HepG2 (cell line): ENCODE data around the gene CORO7. TPM values are rescaled to one million over a fixed set of nuclear protein-coding genes. Genes with fewer than 3 reads are reported as not detected.

ENCODE experiments used
- FOSL2 ChIP-seq: sonication (generic); formaldehyde crosslinking; IDR thresholded peaks from 2 replicates; pipeline ENCODE4 v1.4.0; 2020; ENCODE audit warnings: missing genetic modification reagents
- FOXP1 ChIP-seq, 2 experiments: fragments of 450-650 bp in 1 of 2; IDR thresholded peaks; 2 replicates each; pipeline ENCODE4 v1.6.1; 2017 to 2018; ENCODE audit warnings: antibody characterized with exemption in 1 of 2
- IRF2 ChIP-seq: IDR thresholded peaks from 2 replicates; pipeline ENCODE4 v1.6.1; 2018; ENCODE audit warnings: missing genetic modification reagents, missing compliant biosample characterization
- KAT8 ChIP-seq: IDR thresholded peaks from 2 replicates; pipeline ENCODE4 v1.6.1; 2016; ENCODE audit warnings: missing genetic modification reagents, missing compliant biosample characterization
- MAFG ChIP-seq: sonication (generic); formaldehyde crosslinking; IDR thresholded peaks from 2 replicates; pipeline ENCODE4 v1.5.1; 2020; ENCODE audit warnings: mild to moderate bottlenecking, missing genetic modification reagents
- NCOA2 ChIP-seq: sonication (generic); formaldehyde crosslinking; IDR thresholded peaks from 2 replicates; pipeline ENCODE4 v1.8.0; 2022; ENCODE audit warnings: inconsistent platforms
- SKI ChIP-seq: fragments of 450-650 bp; IDR thresholded peaks from one replicate; pipeline ENCODE4 v1.6.1; 2018; ENCODE audit warnings: mild to moderate bottlenecking; ENCODE audit not compliant: partially characterized antibody
- SYNCRIP ChIP-seq: fragments of 200-400 bp; formaldehyde crosslinking; IDR thresholded peaks from 2 replicates; pipeline ENCODE4 v1.6.1; 2018; ENCODE audit warnings: mild to moderate bottlenecking, low read depth, low read length; ENCODE audit not compliant: insufficient read depth
- ZC3H13 ChIP-seq: sonication (generic); formaldehyde crosslinking; IDR thresholded peaks from 2 replicates; pipeline ENCODE4 v1.8.1; 2023; ENCODE audit warnings: mild to moderate bottlenecking, missing genetic modification reagents, moderate library complexity
- ZFP41 ChIP-seq: sonication (generic); formaldehyde crosslinking; IDR thresholded peaks from 2 replicates; pipeline ENCODE4 v1.4.0; 2020; ENCODE audit warnings: mild to moderate bottlenecking, missing genetic modification reagents, borderline replicate concordance
- ZNF343 ChIP-seq: sonication (generic); formaldehyde crosslinking; IDR thresholded peaks from 2 replicates; pipeline ENCODE4 v1.4.0; 2020; ENCODE audit warnings: mild to moderate bottlenecking, missing genetic modification reagents
- polyA plus RNA-seq, 8 experiments: library from polyadenylated mRNA; depleted of rRNA in 3 of 8; stranded (reverse) in 7 of 8; unstranded in 1 of 8; fragments of >200 nt; fragmentation: Illumina TruSeq in 4 of 8; extraction: Trizol in 4 of 8; gene quantifications; 2 replicates each; pipeline versions ENCODE4 v1.2.1 to v1.2.3, GENCODE V29; 2011 to 2016; ENCODE audit warnings: low read depth in 4 of 8, missing spikeins in 1 of 8, mixed read lengths in 1 of 8; ENCODE audit not compliant: insufficient read depth in 1 of 8
- total RNA-seq, 5 experiments: library from RNA; depleted of rRNA; stranded (reverse); fragments of >200 nt; fragmentation: Illumina TruSeq; extraction: Trizol; gene quantifications; 2 replicates each; pipeline ENCODE4 v1.2.3, GENCODE V29; 2016; ENCODE audit warnings: low read depth in 1 of 5
- TF ChIP-seq, protein P1 (sequence below): sonication (generic); formaldehyde crosslinking; IDR thresholded peaks from 2 replicates; pipeline ENCODE4 v1.4.0; 2020; ENCODE audit warnings: low read depth, mild to moderate bottlenecking, missing genetic modification reagents
- TF ChIP-seq, protein P2 (sequence below): sonication (generic); formaldehyde crosslinking; conservative IDR thresholded peaks from 2 replicates; pipeline ENCODE4 v1.4.0; 2020; ENCODE audit warnings: mild to moderate bottlenecking, missing genetic modification reagents, moderate library complexity
- TF ChIP-seq, protein P3 (sequence below): sonication (generic); formaldehyde crosslinking; conservative IDR thresholded peaks from 2 replicates; pipeline ENCODE4 v1.8.1; 2023; ENCODE audit warnings: missing genetic modification reagents
- TF ChIP-seq, protein P4 (sequence below): IDR thresholded peaks from 2 replicates; pipeline ENCODE4 v1.6.1; 2016; ENCODE audit warnings: low read depth, borderline replicate concordance
- TF ChIP-seq, protein P5 (sequence below): sonication (generic); formaldehyde crosslinking; IDR thresholded peaks from 2 replicates; pipeline ENCODE4 v1.8.1; 2023; ENCODE audit warnings: missing genetic modification reagents, mild to moderate bottlenecking, borderline replicate concordance
- TF ChIP-seq, protein P6 (sequence below): sonication (generic); formaldehyde crosslinking; IDR thresholded peaks from 2 replicates; pipeline ENCODE4 v1.5.0; 2020; ENCODE audit warnings: missing genetic modification reagents
- TF ChIP-seq, protein P7 (sequence below): fragments of 450-650 bp; IDR thresholded peaks from 2 replicates; pipeline ENCODE4 v1.6.1; 2016

CORO7 gene
- total and polyA plus RNA-seq, 2 of the 13 experiments (the other 11 are each of a cell fraction or from before 2014, with no cell fraction given): 9.9 to 14.3 TPM

DNA sequence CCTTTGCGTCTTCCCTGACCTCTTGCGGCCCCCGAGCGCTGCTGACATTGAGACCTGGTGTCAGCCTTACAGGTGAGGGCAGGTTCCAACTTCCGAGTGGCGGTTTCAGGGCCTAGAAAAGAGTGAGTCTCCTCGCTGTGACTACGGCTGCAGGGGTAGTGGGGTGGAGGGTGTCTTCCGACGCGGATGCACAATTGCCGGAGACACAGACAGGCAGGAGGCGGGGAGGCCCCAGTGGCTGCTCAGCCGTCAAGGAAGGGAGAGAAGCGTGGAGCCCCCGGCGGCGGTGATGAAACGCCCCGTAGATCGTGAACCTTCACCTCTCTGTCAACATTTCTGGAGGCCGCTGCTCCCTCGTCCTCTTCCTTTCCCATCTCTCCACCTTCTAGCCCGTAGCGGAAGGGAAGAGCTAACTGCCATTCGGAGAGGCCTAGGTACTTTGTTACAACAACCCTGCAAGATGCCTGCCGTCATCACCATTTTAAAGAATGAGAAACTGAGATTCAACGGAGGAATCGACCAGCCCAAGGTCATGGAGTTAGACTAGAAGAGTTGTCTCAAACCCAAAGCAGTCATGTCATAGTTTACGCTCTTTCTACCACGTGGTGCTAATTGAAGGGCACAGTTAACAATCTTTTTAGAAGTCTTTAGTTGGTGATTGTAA lies 9.8 kb upstream of the CORO7 start (continued):
- TF ChIP-seq, protein P1, sequence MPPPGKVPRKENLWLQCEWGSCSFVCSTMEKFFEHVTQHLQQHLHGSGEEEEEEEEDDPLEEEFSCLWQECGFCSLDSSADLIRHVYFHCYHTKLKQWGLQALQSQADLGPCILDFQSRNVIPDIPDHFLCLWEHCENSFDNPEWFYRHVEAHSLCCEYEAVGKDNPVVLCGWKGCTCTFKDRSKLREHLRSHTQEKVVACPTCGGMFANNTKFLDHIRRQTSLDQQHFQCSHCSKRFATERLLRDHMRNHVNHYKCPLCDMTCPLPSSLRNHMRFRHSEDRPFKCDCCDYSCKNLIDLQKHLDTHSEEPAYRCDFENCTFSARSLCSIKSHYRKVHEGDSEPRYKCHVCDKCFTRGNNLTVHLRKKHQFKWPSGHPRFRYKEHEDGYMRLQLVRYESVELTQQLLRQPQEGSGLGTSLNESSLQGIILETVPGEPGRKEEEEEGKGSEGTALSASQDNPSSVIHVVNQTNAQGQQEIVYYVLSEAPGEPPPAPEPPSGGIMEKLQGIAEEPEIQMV (CRISPR knock-in tag): no peak; the same call in 1 of the 2 replicates
- TF ChIP-seq, protein P2, sequence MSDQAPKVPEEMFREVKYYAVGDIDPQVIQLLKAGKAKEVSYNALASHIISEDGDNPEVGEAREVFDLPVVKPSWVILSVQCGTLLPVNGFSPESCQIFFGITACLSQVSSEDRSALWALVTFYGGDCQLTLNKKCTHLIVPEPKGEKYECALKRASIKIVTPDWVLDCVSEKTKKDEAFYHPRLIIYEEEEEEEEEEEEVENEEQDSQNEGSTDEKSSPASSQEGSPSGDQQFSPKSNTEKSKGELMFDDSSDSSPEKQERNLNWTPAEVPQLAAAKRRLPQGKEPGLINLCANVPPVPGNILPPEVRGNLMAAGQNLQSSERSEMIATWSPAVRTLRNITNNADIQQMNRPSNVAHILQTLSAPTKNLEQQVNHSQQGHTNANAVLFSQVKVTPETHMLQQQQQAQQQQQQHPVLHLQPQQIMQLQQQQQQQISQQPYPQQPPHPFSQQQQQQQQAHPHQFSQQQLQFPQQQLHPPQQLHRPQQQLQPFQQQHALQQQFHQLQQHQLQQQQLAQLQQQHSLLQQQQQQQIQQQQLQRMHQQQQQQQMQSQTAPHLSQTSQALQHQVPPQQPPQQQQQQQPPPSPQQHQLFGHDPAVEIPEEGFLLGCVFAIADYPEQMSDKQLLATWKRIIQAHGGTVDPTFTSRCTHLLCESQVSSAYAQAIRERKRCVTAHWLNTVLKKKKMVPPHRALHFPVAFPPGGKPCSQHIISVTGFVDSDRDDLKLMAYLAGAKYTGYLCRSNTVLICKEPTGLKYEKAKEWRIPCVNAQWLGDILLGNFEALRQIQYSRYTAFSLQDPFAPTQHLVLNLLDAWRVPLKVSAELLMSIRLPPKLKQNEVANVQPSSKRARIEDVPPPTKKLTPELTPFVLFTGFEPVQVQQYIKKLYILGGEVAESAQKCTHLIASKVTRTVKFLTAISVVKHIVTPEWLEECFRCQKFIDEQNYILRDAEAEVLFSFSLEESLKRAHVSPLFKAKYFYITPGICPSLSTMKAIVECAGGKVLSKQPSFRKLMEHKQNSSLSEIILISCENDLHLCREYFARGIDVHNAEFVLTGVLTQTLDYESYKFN (CRISPR knock-in tag): peak; percentile 90
- TF ChIP-seq ZFP41 (no peak), SYNCRIP (no peak), IRF2 (CRISPR knock-in tag) (0 out of 2 replicates have a peak, but pooled peaks have one; percentile 43), MAFG (CRISPR knock-in tag) (no peak), KAT8 (peak; percentile 35; the same call in 1 of the 2 replicates), NCOA2 (CRISPR knock-in tag) (peak; percentile 27; the same call in 1 of the 2 replicates), ZNF343 (peak; percentile 88; the same call in 1 of the 2 replicates), FOSL2 (CRISPR knock-in tag) (no peak; the same call in 1 of the 2 replicates), ZC3H13 (CRISPR knock-in tag) (no peak), FOXP1 (IDR thresholded peaks at IDR 0.05) (no peak), FOXP1 (CRISPR knock-in tag; IDR thresholded peaks at IDR 0.05) (no peak), SKI (no peak)
- TF ChIP-seq, protein P3, sequence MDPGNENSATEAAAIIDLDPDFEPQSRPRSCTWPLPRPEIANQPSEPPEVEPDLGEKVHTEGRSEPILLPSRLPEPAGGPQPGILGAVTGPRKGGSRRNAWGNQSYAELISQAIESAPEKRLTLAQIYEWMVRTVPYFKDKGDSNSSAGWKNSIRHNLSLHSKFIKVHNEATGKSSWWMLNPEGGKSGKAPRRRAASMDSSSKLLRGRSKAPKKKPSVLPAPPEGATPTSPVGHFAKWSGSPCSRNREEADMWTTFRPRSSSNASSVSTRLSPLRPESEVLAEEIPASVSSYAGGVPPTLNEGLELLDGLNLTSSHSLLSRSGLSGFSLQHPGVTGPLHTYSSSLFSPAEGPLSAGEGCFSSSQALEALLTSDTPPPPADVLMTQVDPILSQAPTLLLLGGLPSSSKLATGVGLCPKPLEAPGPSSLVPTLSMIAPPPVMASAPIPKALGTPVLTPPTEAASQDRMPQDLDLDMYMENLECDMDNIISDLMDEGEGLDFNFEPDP (CRISPR knock-in tag): no peak; the same call in 1 of the 2 replicates
- TF ChIP-seq, protein P4, sequence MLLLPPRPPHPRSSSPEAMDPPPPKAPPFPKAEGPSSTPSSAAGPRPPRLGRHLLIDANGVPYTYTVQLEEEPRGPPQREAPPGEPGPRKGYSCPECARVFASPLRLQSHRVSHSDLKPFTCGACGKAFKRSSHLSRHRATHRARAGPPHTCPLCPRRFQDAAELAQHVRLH: peak; percentile 95
- TF ChIP-seq, protein P5, sequence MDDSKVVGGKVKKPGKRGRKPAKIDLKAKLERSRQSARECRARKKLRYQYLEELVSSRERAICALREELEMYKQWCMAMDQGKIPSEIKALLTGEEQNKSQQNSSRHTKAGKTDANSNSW (CRISPR knock-in tag): no peak
- TF ChIP-seq, protein P6, sequence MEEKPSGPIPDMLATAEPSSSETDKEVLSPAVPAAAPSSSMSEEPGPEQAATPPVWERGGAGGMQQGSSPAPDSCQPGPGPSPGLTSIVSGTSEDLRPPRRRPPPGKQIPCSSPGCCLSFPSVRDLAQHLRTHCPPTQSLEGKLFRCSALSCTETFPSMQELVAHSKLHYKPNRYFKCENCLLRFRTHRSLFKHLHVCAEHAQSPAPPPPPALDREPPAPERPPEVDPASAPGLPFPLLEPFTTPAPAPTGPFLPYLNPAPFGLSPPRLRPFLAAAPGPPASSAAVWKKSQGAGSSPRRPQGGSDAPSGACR (CRISPR knock-in tag): 0 out of 2 replicates have a peak, but pooled peaks have one; percentile 57
- TF ChIP-seq, protein P7, sequence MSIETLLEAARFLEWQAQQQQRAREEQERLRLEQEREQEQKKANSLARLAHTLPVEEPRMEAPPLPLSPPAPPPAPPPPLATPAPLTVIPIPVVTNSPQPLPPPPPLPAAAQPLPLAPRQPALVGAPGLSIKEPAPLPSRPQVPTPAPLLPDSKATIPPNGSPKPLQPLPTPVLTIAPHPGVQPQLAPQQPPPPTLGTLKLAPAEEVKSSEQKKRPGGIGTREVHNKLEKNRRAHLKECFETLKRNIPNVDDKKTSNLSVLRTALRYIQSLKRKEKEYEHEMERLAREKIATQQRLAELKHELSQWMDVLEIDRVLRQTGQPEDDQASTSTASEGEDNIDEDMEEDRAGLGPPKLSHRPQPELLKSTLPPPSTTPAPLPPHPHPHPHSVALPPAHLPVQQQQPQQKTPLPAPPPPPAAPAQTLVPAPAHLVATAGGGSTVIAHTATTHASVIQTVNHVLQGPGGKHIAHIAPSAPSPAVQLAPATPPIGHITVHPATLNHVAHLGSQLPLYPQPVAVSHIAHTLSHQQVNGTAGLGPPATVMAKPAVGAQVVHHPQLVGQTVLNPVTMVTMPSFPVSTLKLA: no peak
